22Rv1 (cell line): ENCODE data around the gene TMEM208.
A peak's percentile ranks its signal among the peaks of the same experiment; 100 is the strongest.

Experiments
- H3K27ac ChIP-seq: fragments of 450-650 bp; 2 replicates; pipeline ENCODE4 v1.5.1; 2017
- ZFX ChIP-seq: fragments of 450-650 bp; IDR thresholded peaks from 2 replicates; pipeline ENCODE4 v1.6.1; 2017; ENCODE audit warnings: antibody characterized with exemption, borderline replicate concordance
- TF ChIP-seq, protein P1 (sequence below): fragments of 450-650 bp; IDR thresholded peaks from 2 replicates; pipeline ENCODE4 v1.5.1; 2017; ENCODE audit warnings: mild to moderate bottlenecking

The TMEM208 gene

DNA sequence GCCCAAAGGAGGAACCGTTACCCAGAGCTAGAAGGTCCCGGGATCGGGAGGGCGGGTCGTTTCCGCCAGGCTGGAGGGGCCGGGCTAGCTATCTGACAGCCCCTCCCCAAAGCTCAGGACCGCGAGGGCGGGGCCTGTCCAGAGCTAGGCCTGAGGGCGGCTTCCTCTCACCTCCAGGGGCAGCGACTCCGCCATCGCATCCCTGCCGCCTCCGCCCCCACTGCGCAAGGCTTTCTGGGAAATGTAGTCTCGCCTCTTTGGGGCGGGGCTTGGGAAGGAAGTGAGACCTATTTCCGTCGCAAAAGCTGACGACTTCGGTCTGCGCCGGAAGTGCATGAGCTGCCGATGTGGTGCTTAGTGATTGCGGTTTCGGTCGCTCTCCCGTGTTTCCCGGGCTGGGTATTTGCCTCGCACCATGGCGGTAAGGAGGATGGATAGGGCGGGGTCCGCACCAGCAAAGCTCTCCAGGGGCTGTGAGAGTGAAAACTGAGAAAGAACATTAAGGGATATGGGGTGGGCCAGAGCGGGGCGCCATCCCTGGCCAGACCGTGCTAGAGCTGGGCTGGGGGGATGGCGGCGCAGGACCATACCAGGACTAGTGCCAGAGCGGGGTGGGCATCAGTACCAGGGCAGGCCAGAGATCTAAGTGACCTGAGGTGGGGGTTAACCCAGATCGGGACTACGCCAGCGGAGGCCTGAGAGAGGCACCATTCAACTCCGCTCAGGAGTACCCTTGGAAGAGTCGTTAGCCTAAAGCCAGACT is at the start of gene TMEM208:
Gene TMEM208 (plus strand): TSS at position 327 of the 763 bp plus-strand sequence. CDS start 89 bp downstream, at position 416.
- H3K27ac ChIP-seq = peak within 1 kb of the TSS; percentile 50
- TF ChIP-seq ZFX = no peak
- TF ChIP-seq, protein P1, sequence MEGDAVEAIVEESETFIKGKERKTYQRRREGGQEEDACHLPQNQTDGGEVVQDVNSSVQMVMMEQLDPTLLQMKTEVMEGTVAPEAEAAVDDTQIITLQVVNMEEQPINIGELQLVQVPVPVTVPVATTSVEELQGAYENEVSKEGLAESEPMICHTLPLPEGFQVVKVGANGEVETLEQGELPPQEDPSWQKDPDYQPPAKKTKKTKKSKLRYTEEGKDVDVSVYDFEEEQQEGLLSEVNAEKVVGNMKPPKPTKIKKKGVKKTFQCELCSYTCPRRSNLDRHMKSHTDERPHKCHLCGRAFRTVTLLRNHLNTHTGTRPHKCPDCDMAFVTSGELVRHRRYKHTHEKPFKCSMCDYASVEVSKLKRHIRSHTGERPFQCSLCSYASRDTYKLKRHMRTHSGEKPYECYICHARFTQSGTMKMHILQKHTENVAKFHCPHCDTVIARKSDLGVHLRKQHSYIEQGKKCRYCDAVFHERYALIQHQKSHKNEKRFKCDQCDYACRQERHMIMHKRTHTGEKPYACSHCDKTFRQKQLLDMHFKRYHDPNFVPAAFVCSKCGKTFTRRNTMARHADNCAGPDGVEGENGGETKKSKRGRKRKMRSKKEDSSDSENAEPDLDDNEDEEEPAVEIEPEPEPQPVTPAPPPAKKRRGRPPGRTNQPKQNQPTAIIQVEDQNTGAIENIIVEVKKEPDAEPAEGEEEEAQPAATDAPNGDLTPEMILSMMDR = peak; percentile 24

DNA sequence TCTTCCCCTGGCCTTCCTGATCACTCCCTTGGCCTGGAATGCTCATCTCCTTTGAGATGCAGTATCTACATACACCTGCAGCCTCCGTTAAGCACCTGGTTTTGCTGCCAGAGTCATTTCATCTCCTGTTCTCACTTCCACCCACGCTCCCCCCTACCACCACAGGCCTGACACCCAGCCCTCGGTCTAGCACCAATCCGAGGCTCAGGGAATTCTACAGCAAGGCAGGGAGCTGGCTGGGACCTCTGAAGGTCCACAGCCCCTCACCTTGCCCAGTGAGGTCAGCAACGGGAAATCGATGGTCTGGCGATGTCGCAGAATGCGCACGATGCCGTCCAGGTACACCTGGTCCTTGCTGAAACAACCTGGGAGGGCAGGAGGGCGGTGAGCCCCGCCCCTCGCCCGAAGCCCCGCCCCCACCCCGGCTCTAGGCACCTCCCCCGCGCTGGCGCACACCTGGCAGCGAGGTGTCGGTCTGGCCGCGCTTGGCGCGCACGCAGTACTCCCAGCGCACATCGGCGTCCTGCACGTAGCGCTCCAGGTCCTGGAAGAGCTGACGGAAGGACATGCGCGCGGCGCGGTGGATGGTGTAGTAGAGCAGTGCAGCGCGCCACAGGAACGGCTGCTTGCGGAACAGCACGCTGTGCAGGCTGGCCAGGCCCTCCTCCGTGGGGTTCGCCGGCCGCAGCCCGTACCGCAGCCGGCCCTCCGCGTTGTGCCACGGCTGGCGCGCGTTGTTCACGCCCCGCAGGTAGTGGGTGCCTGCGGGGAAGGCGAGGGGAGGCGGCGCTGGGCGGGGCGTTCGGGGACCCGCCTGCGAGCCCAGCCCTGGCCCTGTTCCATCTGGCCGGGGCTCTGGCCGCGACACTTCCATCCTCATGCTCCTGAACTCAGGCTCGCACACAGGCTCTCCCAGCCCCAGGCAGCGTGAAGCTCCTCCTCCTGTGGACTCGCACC is 48.9 kb upstream of the TMEM208 start:
- TF ChIP-seq, protein P1 = no peak; the same call in 1 of the 2 replicates
- no peak for TF ChIP-seq ZFX
- H3K27ac ChIP-seq = peak overlapping the region; percentile 94

DNA sequence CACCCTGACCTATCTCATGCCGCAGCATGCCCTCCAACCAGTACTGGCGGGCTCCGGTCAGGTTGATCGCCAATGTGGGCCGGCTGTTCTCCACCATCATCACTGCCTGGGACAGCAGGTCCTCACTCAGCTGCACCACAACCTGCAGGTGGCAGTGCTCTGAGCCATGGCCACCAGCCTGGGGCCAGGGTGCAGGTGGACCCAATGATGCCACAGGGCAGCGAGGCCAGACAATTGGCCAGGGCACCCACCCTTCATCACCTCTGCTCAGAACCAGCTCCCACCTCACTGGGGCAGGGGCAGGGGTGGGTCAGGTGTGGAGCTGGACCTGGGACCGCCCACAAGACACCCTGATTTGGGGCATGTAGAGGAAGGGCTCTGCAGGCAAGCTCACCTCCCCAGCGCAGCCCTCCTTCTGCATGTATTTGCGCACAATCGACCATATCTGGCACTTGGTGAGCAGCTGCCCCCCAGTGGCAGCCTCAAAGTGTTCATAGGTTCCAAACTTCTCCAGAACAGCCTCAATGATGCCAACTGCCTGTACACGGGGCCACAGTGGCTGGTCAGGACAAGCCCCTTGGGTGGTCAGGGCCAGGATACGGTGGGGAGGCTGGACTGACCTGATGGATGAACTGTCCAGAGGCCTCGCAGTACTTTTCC is 47.4 kb upstream of the TMEM208 start:
- TF ChIP-seq ZFX = no peak
- TF ChIP-seq, protein P1 = peak; percentile 60
- H3K27ac ChIP-seq = peak overlapping the region; percentile 94

DNA sequence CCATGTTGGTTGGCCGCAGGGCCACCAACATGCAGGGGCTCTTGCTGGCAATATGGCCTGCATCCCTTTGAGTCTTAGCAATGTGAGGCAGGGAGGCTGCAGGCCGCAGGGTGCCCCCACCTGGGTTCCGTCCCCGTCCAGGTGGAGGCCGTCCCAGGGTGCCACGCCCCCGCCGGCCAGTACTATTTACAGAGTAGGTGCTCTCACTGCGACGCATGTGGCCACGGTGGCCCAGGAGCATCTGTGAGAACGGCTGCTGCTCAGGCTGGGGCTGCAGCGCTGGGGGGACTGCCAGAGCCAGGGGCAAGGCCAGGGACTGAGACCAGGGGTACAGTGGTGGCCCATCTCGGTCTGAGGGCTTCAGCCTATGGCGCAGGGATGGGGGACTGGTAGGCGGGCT is 46.8 kb upstream of the TMEM208 start:
- TF ChIP-seq, protein P1 = no peak
- TF ChIP-seq ZFX = no peak
- no peak overlapping the region for H3K27ac ChIP-seq

DNA sequence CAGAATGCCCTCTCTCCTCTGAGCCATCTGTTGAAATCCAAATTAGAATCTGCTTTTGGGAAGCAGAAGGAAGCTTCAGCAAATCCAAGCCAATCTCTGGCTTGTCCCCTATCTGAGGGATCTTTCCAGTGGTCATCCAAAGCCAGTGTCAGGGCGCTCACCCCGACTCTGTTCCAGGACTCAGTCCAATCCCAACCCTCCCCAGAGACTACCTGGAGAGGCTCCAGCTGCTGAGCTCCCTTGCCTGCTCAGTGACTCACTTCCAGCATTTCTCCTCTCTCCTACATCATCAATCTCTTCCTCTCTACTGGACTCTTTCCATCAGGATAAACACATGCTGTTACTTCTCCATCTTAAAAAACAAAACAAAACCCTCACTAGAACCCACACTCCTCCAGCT is 45.6 kb upstream of the TMEM208 start:
- H3K27ac ChIP-seq = no peak overlapping the region
- TF ChIP-seq ZFX = no peak
- TF ChIP-seq, protein P1 = no peak

DNA sequence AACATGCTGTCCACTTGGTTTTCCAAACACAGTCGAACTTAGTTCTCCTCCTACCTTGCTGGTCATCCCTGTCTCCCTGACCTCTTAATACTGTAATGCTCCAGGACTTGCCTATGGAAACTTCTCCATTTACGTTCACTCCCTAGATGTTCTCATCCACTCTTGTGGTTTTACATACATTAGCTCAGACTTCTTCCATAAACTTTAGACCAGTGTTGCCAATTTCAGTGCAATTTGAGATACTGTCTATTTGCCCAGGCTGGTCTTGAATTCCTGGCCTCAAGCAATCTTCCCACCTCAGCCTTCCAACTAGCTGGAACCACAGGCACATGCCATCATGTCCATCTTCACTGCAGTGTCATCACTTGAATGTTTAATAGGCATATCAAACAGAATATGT is 44.6 kb upstream of the TMEM208 start:
- TF ChIP-seq ZFX = no peak
- TF ChIP-seq, protein P1 = no peak
- H3K27ac ChIP-seq = peak overlapping the region; percentile 97
